ENCODE results near the gene C13orf42. TPM values are rescaled to one million over a fixed set of nuclear protein-coding genes. Genes with fewer than 3 reads are reported as not detected.

C13orf42 gene
- not detected for total RNA-seq

DNA sequence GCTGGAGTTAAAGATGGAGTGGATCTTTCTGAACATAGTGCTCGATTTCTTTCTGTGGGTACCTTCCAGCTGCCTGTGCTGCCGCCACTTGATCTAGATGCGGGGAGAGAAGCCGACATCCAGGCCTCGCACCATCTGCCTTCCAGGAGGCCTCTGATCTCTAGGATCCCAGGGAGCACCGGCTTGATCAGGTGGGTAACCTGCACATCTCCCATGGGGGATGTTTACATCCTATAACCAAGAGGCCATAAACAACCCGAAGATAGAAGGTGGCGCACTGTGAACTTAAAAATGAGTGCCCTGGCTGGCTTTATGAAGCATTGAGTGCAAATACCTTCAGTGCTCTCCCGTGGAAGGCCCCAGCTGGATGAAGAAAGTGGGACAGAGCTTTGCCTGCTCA is at the start of gene C13orf42:
C13orf42 (minus strand) TSS at position 101 of the 400 bp plus-strand sequence; CDS start at position 36, 65 bp downstream.
- POLR2A ChIA-PET: no interaction called here
- CTCF ChIA-PET: no interaction called here

DNA sequence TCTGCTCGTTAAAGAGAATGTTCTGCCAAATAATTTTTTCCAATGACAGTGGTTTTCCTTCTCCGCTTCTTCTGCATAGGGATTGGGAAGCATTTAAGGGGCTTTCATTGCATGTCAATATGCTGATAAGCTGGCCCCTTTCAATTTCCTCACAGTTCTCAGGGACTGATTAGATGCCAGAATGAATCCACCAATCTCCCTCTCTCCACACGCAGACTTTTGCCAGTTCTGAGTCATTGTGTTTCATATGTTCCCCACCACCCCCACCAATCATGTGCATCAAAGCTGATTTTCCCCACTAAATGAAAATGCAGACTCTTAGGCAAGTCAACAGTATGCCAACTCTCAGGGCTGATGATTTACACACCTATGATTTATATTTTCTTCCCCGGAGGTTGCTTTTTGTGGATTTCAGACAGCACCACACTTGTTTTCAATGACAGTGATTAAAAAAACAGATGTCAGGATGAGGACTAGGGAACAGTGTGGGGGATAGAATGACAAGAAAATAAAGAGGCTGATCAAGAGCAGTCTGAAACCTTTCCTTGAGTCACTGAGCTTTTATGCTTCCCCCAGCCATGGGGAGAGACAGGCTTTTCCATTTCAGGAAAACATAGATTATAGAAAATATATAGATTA is 47.9 kb upstream of the C13orf42 start:
- CTCF ChIA-PET: no interaction called here
- POLR2A ChIA-PET: no interaction called here

DNA sequence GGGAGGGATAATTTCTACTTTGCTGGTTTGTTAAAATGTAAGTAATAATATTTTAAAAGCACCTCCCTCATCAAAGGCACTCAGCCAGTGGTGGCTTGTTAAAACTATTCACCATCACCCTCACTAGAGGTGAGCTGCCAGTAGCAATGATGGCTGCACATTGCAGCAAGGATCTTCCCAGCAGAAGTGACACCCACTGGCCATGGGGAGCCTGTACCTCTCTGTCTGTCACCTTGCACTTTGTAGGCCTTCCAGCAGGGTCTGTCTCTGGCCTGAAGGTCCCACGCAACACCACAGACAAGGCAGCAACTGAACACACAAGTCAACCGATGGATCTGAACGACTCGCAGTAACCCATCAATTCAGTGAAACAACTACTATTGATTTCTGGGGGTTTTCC is 47.3 kb upstream of the C13orf42 start:
- CTCF ChIA-PET: no interaction called here
- POLR2A ChIA-PET: no interaction called here

DNA sequence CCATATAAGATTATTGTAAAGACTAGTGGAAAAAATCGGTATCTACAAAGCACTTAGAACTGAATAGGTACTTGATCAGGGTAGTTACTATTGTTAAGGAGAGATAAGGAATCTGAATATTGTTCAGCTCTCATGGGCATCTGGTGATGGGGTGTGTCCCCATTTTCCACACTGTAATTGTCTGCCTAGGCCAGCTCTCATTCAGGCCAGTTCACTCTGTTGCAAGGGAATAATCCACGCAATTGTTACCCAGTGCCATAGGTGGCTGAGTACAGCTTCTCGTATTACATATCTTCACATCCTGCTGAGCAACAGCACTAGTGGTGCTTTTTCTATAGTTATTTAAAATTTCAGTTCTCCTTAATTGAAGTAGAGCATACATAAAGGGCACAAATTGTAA is 45.6 kb upstream of the C13orf42 start:
- CTCF ChIA-PET: no interaction called here

DNA sequence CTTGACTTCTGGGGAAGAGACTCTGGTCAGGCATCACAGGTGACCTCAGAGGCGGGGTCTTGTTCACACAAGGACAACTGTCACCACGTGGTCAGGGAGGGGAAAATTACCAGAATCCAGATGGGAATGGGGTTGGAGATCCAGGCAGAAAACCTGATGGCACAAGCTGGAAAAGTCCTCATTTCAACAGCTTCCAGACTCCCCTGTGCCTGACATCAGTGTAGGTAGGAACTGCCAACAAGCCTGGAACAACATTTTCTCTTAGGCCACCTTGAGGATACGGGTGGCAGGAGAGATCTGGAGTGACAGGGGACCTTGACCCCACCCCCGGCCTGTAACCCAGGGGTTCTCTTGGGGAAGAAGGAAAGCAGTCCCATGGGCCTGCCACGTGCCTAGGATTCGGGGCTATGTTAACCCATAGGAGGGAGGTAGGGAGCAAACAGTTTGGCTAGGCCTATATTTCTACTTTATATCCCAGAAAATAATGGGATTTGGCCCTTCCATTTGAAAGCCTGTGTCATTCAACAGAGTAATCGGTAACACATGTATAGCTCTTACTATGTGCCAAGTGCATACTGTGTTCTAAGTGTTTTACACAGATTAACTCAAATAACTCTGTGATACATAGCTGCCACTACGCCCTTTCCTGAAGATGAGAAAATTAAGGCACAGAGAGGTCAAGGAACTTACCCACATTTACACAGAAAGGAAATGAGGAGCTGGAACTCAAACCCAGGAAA is 44.9 kb upstream of the C13orf42 start:
- CTCF ChIA-PET: no interaction called here
- POLR2A ChIA-PET: no interaction called here

More for the DNA sequence above, 45.6 kb upstream of the C13orf42 start:
- POLR2A ChIA-PET: no interaction called here

DNA sequence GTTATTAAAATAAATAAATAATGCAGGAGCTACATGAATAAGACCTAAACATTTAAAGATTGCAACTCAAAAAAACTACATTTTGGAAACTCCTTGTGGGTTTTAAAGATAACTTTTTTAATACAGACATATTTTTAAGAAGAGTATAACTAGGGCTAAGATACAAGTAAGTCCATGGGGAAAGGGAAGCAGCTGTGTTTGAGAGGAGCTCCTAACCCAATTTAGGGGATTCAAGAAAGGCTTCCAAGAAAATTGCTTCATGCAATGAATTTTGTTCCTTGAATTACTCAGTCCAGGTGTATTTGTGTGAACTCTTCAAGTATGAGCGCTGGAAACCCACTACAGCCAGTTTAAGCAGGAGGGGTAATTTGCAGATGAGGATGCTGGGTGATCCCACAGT is 44.1 kb upstream of the C13orf42 start:
- ChIA-PET POLR2A (no interaction called here), CTCF (interaction anchor here (0.6 kb wide), 1 partner anchor 120 kb away, joined by 3 read pairs; no protein-coding TSS in a partner anchor)

DNA sequence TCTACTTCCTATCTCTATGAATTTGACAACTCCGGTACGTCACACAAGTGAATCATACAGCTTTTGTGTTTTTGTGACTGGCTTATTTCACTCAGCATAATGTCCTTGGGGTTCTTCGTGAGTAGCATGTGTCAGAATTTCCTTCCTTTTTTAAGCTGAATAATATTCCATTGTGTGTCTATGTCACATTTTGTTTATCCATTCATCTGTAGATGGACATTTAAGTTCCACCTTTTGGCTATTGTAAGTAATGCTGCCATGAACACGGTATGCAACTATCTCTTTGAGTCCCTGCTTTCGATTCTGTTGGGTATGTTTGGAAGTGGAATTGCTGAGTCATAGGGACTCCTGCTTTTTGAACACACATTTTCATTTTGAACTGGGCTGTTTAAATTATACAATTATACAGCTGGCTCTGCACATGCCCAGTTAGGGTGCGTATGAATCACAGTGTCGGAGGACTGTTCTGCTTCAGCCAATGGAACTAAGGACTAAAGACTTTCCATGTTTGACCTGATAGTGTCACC is 43.0 kb upstream of the C13orf42 start:
- POLR2A ChIA-PET: no interaction called here

DNA sequence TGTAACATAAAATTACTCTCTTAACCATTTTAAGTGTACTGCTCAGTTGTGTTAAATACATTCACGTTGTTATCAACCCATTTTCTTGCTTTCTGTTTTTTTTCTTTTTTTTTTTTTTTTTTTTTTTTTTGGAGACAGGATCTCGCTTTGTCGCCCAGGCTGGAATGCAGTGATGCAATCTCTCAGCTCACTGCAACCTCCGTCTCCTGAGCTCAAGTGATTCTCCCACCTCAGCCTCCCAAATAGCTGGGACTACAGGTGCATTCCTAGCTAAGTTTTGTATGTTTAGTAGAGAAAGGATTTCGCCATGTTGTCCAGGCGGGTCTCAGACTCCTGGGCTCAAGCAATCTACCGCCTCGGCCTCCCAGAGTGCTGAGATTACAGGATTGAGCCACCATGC is 42.5 kb upstream of the C13orf42 start:
- CTCF ChIA-PET: interaction anchor here (0.7 kb wide), 1 partner anchor 28 kb away, joined by 3 read pairs; no protein-coding TSS in a partner anchor

More for the DNA sequence above, 43.0 kb upstream of the C13orf42 start:
- CTCF ChIA-PET: no interaction called here

DNA sequence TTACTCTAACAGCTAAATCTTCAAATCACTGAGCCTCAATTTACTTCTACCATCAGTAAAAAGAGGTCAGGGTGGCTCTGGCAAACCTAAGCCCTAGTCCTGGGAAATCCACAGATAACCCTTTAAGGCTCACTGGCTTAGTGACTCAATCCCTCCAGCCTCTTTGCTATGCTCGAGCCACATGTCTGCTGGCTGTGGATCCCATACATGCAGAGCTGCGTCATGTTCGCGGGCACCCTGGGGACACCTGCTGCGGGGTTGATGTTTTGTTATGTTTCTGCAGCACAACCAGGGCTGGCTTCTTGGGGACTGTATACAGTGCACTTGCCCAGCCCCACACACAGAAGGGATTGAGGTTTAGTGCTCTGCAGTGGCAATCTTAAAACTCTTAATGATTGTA is 41.6 kb upstream of the C13orf42 start:
- CTCF ChIA-PET: interaction anchor here (0.7 kb wide), 1 partner anchor 27 kb away, joined by 3 read pairs; no protein-coding TSS in a partner anchor

More for the DNA sequence above, 42.5 kb upstream of the C13orf42 start:
- POLR2A ChIA-PET: no interaction called here

DNA sequence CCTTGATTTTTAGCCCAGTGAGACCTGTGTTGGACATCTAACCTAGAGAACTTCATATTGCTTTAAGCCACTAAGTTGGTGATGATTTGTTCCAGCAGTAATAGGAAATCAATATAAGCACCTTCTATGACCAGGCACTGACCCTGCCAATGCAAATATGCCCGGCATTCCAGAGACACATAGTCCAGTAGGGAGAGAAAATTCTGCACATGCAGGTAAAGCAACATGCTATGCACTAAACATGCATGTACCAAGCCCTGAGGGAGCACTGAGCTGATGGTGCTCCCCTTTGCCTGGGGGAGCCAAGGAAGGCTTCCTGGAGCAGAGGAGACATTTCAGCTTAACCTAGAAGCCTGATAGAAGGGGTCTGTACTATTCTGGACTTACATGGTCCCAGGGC is 40.4 kb upstream of the C13orf42 start:
- ChIA-PET POLR2A (no interaction called here), CTCF (no interaction called here)

More for the DNA sequence above, 41.6 kb upstream of the C13orf42 start:
- POLR2A ChIA-PET: no interaction called here

DNA sequence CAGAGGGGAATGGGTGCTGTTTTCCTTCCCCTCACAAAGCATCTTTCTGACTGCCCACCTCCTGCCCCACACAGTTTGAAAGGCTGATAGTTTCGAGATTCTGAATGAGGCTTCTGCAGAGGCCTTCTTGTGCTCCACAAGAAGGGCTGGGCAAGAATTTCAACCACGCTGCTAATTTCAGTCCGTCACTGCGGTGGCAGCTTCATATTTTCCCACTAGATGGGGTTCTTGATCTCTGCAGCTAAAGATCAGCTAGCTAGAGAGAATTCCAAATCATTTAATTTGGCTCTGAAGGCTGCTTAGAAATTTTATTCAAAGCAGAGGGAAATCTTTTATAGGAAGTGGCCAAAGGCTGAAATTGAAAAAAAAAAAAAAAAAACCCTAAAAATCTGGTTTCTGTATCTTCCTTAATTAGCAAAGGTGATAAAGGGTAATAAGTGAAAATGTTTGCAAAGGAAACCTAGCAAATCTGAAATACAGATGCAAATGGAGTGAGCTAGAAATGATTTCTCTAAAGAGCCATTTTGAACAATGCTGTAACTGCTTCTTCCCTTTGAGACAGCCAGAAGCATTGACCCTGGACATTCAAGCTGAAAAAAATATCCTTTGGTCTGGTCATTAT is 38.0 kb upstream of the C13orf42 start:
- CTCF ChIA-PET: interaction anchor here (0.7 to 1.4 kb wide), 2 partner anchors 137 to 977 kb away, joined by 3 to 4 read pairs; no protein-coding TSS in a partner anchor
- POLR2A ChIA-PET: interaction anchor here (0.7 kb wide), 1 partner anchor 41 kb away, joined by 9 read pairs; no protein-coding TSS in a partner anchor

DNA sequence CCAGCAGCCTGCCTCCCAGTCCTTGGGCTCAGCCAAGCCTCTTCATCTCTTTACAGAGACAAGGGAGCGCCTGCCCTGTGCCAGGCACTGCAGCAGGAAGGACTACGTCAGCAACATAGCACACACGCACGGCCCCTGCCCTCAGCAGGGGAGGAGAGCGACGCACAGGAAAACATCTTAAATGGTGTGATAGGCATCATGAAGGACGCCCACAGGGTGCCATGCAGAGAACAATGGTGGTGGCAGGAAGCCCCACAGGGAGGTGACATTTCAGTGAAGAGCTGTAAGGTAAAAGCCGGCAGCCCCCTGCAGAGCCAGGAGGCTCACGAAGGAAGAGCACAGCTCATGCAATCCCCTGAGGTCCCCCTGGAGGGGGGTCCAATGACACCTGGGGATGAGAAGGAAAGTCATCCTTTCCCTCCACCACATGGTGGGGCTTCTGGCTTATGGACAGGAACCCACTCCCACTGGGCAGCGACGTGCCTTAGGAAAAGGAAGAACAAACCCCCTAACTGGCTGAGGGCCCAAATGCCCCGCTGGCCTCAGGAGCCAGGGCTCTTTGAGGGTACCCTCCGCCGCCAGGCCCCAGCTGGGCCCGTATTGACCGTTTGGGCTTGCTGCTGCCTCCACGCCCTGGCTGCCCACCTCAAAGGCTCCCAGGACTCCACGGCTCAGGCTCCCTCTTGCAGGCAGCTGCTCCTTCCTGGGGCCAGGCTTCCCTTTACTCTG is 37.3 kb upstream of the C13orf42 start:
- CTCF ChIA-PET: interaction anchor here (0.7 to 1.4 kb wide), 2 partner anchors 138 to 978 kb away, joined by 3 to 4 read pairs; no protein-coding TSS in a partner anchor
- POLR2A ChIA-PET: interaction anchor here (0.7 kb wide), 1 partner anchor 40 kb away, joined by 9 read pairs; no protein-coding TSS in a partner anchor

DNA sequence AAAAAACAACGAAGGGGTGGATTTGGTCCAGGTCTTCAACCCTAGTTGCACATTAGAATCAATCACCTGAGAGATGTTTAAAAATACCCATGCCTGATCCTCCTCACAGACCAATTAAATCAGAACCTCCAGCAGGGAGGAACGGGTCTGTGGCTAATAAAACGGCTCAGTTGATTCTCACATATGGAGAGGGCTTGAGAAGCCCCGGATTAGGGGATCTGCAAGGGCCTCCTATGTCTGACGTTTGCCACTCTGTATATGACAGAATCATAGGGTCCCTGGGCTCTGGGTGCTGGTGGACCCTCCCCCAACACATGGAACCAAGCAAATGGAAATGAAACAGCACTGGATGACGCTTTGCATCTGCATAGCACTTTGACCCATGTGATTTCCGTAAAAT is 36.7 kb upstream of the C13orf42 start:
- POLR2A ChIA-PET: no interaction called here
- CTCF ChIA-PET: no interaction called here

DNA sequence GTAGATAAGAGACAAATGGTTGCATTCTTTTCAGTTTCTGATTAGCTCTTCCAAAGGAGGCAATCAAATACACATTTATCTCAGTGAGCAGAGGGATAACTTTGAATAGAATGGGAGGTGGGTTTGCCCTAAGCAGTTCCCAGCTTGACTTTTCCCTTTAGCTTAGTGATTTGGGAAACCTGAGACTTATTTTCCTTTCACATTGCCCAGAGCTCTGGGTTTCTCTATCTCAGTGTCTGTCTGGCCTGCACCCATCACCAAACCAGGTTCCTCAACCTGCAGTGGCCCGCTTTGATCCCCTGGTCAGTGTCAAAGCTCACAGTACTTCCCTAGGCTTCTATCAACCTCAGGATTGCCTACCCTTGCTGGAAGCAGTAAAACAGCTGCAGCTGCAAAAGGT is 35.6 kb upstream of the C13orf42 start:
- CTCF ChIA-PET: interaction anchor here (0.6 to 1.8 kb wide), 2 partner anchors 21 to 405 kb away, joined by 3 to 5 read pairs; no protein-coding TSS in a partner anchor
- POLR2A ChIA-PET: no interaction called here

DNA sequence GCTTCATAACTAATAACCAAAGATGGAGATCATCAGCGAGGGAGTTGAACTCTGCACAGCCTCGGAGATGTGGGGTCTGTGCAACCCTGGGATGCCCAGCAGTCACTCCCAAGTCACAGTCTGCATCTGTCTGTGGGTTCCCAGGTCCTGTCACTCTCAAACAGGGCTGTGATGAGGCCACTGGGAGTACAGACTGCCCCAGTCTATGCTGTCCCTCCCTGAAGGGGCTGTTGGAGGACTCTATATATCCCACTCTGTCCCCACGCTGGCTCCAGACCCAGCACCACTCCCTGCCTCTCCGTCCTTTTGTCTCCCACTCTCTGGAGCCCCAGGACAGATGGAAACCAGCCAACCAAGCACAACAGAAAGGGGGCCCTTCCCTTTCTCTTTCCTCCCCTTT is 26.2 kb upstream of the C13orf42 start:
- ChIA-PET CTCF (no interaction called here), POLR2A (no interaction called here)

DNA sequence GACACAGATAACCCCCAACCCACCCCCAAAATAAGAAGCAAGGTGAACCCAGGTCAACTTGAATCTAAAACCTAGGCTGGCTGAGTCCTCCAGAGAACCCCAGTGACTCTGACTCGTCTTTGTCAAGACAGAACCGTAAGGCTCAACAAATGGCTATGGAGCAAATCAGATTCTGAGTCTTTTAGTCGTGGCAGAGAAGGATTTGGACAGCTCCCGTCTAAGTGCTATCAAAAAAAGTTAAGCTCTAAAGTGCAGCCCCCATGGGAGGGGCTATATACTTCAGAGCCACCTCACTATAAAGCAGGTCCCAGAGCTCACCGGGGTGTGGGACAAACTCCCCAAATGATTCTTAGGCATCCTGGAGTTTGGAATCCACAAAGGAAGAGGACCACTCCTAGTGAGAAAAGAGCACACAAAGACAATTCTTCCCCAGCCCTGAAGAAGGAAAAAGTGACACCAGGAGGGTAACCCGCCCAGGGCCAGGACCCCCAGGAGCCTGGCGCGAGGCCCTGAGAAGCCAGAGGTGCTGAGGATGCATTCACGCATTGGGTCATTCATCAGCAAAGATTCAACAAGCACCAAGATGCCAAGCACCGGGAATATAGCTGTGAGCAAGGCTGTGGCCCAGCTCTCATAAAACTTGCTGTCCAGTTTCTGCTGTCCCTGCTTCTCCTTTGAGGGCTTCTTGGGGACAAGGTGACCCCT is 25.4 kb upstream of the C13orf42 start:
- ChIA-PET POLR2A (interaction anchor here (0.6 kb wide), 1 partner anchor 1042 kb away, joined by 3 read pairs; no protein-coding TSS in a partner anchor), CTCF (no interaction called here)

DNA sequence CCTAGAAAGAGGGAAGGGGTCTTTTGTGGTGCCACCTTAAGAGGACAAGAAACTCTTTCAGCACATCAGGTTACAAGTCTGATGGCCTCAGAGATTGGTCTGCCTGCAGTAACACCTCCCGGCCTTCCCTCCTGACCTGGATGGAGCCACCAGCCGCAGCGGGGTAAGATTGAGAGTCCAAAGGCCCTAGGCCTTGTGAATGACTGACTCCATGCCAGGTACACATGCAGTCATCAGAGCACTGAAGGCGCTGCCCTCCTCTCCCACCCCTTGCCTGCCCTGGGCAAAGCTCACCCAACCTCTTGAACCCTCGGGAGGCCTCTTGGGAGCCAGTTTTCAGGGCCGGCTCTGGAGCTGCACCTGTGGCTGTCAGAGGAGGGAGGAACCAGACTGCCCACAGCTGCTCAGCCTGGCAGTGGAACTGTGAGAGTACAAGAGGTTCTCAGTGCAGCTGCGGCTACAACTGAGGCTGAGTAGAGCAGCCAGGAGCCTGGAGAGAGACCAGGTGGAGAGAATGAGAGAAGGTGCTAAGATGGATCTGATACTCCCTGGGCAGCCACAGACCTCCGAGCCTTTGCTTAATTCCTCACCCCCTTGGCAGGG is 23.8 kb upstream of the C13orf42 start:
- ChIA-PET POLR2A (no interaction called here), CTCF (no interaction called here)

DNA sequence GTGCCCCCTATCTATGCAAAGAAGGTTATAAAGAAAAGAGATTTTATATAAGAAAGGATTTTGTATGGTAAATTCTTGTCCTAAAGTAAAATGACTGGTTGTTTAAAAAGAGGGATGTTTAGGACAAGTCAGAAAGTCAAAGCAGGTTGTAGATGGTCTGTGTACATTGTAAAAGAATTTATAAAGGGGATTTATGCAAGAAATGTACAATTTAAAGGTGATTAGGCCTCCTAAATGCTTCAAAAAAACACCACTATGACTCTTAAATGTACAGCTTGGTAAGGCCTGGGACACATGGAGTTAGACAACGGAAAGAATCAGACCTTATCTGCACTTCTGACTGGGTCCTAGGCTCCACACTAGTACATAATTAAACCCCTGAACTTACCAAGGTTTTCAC is 19.3 kb upstream of the C13orf42 start:
- ChIA-PET POLR2A (no interaction called here), CTCF (no interaction called here)
